Measurements from ENCODE around the gene TSHZ2.
"Not testable (repeated sequence)": the region's sequence is repeated elsewhere in the genome, so short reads cannot be mapped to it uniquely, and the experiment has no call there.

TSHZ2 gene

DNA sequence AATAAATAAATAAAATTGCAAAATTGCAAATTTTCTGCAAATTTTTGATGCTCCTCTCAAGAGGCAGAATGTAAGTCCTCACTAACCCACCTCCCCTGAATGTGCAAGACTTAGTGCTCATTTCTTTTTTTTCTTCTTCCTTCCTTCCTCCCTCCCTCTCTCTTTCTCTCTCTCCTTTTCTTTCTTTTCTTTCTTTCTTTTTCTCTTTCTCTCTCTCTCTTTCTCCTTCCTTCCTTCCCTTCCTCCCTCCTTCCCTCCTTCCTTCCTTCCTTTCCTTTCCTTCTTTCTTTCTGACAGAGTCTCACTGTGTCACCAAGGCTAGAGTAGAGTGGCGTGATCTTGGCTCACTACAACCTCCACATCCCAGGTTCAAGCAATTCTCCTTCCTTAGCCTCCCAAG, 561.3 kb downstream of the TSHZ2 start:
- H3K4me1 ChIP-seq (ENCODE audit: insufficient read depth, insufficient read length), result no peaks in the 10 kb centered on the region
- no peak overlapping the region for H3K4me3 ChIP-seq (ENCODE audit: insufficient read length, low read depth)
- no peaks in the 10 kb centered on the region for H3K27me3 ChIP-seq (ENCODE audit: insufficient read depth, insufficient read length)
- H3K9ac ChIP-seq (ENCODE audit: insufficient read length, low read depth), result no peak overlapping the region
- peaks cover 8% of the 10 kb centered on the region; the same call in 1 of the 2 replicates for H3K9me3 ChIP-seq (ENCODE audit: insufficient read depth, low read length)
- no peak for TF ChIP-seq ZNF274 (IDR thresholded peaks at IDR 0.05; ENCODE audit: low read depth, low read length)
- TF ChIP-seq YY1 (IDR thresholded peaks at IDR 0.05; ENCODE audit: insufficient read depth, insufficient read length), result no peak
- no peak for TF ChIP-seq SUZ12 (IDR thresholded peaks at IDR 0.05; ENCODE audit: extremely low read depth, insufficient read depth, insufficient read length)
- DNase-seq (ENCODE audit: low read depth, low spot score), result no peak
- no peaks in the 10 kb centered on the region for H3K36me3 ChIP-seq (ENCODE audit: insufficient read depth, insufficient read length, low read length)

DNA sequence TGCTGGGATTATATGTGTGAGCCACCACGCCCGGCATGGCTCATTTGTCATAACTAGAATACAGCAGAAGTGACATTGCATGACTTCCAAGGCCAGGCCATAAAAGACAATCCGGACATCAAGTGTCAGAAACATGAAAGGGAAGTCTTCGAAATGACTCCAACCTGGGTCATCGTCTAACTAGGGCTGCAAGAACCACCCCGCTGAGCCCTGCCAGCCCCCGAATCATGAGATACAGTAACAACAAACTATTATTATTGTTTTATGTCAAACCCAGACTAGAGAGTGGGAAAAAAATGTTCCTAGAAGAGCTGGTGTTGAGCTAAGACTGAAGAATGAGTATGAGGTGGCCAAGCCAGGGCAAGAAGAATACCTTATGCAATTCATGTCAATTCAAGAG, 561.9 kb downstream of the TSHZ2 start:
- no peaks in the 10 kb centered on the region for H3K27me3 ChIP-seq (ENCODE audit: insufficient read depth, insufficient read length)
- no peak for DNase-seq (ENCODE audit: low read depth, low spot score)
- no peaks in the 10 kb centered on the region for H3K36me3 ChIP-seq (ENCODE audit: insufficient read depth, insufficient read length, low read length)
- H3K9me3 ChIP-seq (ENCODE audit: insufficient read depth, low read length), result peaks cover 8% of the 10 kb centered on the region; the same call in 1 of the 2 replicates
- no peak overlapping the region for H3K9ac ChIP-seq (ENCODE audit: insufficient read length, low read depth)
- no peak for TF ChIP-seq SUZ12 (IDR thresholded peaks at IDR 0.05; ENCODE audit: extremely low read depth, insufficient read depth, insufficient read length)
- no peak for TF ChIP-seq YY1 (IDR thresholded peaks at IDR 0.05; ENCODE audit: insufficient read depth, insufficient read length)
- TF ChIP-seq ZNF274 (IDR thresholded peaks at IDR 0.05; ENCODE audit: low read depth, low read length), result no peak
- H3K4me1 ChIP-seq (ENCODE audit: insufficient read depth, insufficient read length), result no peaks in the 10 kb centered on the region
- no peak overlapping the region for H3K4me3 ChIP-seq (ENCODE audit: insufficient read length, low read depth)

DNA sequence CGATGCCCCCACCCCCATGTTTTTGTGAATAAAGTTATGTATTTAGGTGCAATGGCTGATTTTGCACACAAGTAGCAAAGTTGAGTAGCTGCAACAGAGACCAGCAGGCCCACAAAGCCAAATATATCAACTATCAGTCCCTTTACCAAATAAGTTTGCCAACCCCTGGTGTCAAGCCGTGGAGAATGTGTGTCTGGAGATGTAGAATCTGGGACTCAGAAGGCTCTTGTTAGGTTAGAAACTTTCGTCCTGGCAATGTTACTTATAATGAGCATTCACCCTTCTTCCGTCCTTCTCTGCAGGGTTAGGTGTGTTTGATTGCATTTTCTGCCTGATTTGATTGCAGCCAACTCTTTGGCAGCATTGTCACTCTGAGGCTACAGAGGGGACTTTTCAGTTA, 563.7 kb downstream of the TSHZ2 start:
- Histone ChIP-seq H3K27me3 (ENCODE audit: insufficient read depth, insufficient read length) (no peaks in the 10 kb centered on the region), H3K36me3 (ENCODE audit: insufficient read depth, insufficient read length, low read length) (no peaks in the 10 kb centered on the region), H3K4me3 (ENCODE audit: insufficient read length, low read depth) (no peak overlapping the region), H3K4me1 (ENCODE audit: insufficient read depth, insufficient read length) (no peaks in the 10 kb centered on the region), H3K9me3 (ENCODE audit: insufficient read depth, low read length) (peaks cover 8% of the 10 kb centered on the region; the same call in 1 of the 2 replicates), H3K9ac (ENCODE audit: insufficient read length, low read depth) (no peak overlapping the region)
- TF ChIP-seq YY1 (IDR thresholded peaks at IDR 0.05; ENCODE audit: insufficient read depth, insufficient read length) (no peak), ZNF274 (IDR thresholded peaks at IDR 0.05; ENCODE audit: low read depth, low read length) (no peak), SUZ12 (IDR thresholded peaks at IDR 0.05; ENCODE audit: extremely low read depth, insufficient read depth, insufficient read length) (no peak)
- no peak for DNase-seq (ENCODE audit: low read depth, low spot score)

DNA sequence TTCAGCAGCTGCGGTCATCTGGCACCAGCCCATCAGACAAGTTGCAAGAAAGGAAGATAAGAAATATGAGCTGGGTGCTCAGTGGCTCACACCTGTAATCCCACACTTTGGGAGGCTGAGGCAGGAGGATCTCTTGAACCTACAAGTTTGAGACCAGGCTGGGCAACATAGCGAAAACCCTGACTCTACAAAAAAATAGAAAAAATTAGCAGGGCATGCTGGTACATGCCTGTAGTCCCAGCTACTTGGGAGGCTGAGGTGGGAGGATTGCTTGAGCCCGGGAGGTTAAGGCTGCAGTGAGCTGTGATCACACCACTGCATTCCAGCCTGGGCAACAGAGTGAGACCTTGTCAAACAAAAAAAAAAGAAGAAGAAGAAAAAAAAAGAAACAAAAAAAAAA, 564.2 kb downstream of the TSHZ2 start:
- H3K9me3 ChIP-seq (ENCODE audit: insufficient read depth, low read length); H3K4me1 ChIP-seq (ENCODE audit: insufficient read depth, insufficient read length); H3K36me3 ChIP-seq (ENCODE audit: insufficient read depth, insufficient read length, low read length); H3K27me3 ChIP-seq (ENCODE audit: insufficient read depth, insufficient read length); DNase-seq (ENCODE audit: low read depth, low spot score); H3K9ac ChIP-seq (ENCODE audit: insufficient read length, low read depth); H3K4me3 ChIP-seq (ENCODE audit: insufficient read length, low read depth): not testable (repeated sequence)

DNA sequence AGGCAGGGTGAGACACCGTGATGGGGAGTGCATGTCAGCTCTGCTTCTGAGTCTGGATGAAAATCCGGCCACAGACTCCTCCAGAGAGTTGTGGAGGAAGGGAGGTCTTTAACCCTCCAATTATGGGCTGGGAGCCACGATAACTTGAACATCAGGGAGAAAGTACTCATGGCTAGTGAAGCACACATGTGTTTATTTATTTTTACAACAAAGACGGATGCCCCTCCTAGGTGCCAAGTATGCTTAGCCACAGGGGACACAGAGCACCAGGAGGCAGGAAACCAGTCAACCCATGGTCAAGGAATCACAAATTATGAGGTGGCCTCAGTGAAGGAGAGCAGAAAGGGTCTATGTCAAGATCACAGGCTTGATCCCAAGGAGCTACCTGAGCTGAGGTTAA, 567.4 kb downstream of the TSHZ2 start:
- TF ChIP-seq SUZ12 (IDR thresholded peaks at IDR 0.05; ENCODE audit: extremely low read depth, insufficient read depth, insufficient read length), result no peak
- no peak for TF ChIP-seq ZNF274 (IDR thresholded peaks at IDR 0.05; ENCODE audit: low read depth, low read length)
- TF ChIP-seq YY1 (IDR thresholded peaks at IDR 0.05; ENCODE audit: insufficient read depth, insufficient read length), result no peak
- no peak for DNase-seq (ENCODE audit: low read depth, low spot score)
- no peak overlapping the region for H3K4me3 ChIP-seq (ENCODE audit: insufficient read length, low read depth)
- H3K9me3 ChIP-seq (ENCODE audit: insufficient read depth, low read length), result no peaks in the 10 kb centered on the region
- no peaks in the 10 kb centered on the region for H3K4me1 ChIP-seq (ENCODE audit: insufficient read depth, insufficient read length)
- H3K36me3 ChIP-seq (ENCODE audit: insufficient read depth, insufficient read length, low read length), result no peaks in the 10 kb centered on the region
- H3K9ac ChIP-seq (ENCODE audit: insufficient read length, low read depth), result no peak overlapping the region
- no peaks in the 10 kb centered on the region for H3K27me3 ChIP-seq (ENCODE audit: insufficient read depth, insufficient read length)

All from NT2/D1 (cell line).